Astrocyte of the cerebellum (primary cell): Measurements from ENCODE around the gene CEND1.

Experiments
- DNase-seq: peaks from one replicate; pipeline ENCODE4 v3.0.0-alpha.2; 2011; ENCODE audit warnings: low read depth
- H3K4me3 ChIP-seq: 2 replicates; pipeline ENCODE4 v1.5.1; 2011; ENCODE audit warnings: mild to moderate bottlenecking, low read depth, low read length, moderate library complexity
- in situ Hi-C: cut with HindIII; loops from 2 replicates; pipeline ENCODE4 v1.10.0; 2017; ENCODE audit warnings: low sequenced_read_pairs
- TF ChIP-seq, protein P1 (sequence below): IDR thresholded peaks from 2 replicates; pipeline ENCODE4 v1.5.1; 2012; ENCODE audit warnings: low read length, low read depth, moderate library complexity, mild to moderate bottlenecking; ENCODE audit errors: missing control alignments

CEND1 gene

DNA sequence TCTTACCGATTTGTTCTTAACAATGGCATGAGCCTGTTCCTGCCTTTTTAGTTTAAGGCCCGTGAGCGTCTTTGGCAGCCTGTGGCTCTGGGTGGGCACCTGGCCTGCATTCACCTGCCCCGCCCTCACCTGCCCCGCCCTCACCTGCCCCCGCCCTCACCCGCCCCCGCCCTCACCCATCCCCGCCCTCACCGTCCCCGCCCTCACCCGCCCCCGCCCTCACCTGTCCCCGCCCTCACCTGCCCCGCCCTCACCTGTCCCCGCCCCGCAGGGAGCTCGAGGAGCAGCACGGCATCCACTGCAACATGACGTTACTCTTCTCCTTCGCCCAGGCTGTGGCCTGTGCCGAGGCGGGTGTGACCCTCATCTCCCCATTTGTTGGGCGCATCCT, 26.8 kb downstream of the CEND1 start:
- TF ChIP-seq, protein P1, sequence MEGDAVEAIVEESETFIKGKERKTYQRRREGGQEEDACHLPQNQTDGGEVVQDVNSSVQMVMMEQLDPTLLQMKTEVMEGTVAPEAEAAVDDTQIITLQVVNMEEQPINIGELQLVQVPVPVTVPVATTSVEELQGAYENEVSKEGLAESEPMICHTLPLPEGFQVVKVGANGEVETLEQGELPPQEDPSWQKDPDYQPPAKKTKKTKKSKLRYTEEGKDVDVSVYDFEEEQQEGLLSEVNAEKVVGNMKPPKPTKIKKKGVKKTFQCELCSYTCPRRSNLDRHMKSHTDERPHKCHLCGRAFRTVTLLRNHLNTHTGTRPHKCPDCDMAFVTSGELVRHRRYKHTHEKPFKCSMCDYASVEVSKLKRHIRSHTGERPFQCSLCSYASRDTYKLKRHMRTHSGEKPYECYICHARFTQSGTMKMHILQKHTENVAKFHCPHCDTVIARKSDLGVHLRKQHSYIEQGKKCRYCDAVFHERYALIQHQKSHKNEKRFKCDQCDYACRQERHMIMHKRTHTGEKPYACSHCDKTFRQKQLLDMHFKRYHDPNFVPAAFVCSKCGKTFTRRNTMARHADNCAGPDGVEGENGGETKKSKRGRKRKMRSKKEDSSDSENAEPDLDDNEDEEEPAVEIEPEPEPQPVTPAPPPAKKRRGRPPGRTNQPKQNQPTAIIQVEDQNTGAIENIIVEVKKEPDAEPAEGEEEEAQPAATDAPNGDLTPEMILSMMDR, result no peak
- no peak overlapping the region for H3K4me3 ChIP-seq
- in situ Hi-C loops, result loop anchor here (25.0 kb wide), 1 partner anchor 101 kb away; no protein-coding TSS in a partner anchor
- DNase-seq, result no peak

DNA sequence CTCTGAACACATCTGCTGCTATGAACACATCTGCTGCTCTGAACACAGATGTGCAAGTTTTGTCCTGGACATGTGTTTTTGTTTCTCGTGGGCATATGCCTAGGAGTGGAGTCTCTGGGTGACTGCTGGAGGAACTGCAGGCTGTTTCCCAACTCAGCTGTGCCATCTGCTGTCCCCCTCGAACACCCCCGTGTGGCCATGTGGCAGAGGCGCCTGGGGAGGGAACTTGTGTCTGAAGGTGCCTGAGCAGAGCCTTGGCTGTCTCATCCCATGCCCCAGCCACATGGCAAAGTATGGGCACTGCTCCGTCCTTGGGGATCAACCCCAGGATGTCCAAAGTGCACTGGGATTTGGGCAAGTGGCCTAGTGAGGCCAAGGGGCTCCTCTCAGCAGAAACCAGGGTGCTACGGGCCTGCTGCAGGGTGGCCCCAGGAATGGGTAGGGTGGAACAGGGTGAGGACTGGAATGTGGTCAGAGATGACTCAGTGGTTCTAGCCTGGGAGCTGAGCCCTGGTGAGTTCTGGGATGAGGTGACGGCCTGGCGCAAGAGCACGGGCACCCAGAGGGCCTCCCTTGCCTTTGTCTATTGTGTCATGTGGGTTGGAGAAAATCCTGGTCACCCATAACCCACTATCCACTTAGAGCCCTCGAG, 27.3 kb downstream of the CEND1 start:
- in situ Hi-C loops, result loop anchor here (25.0 kb wide), 1 partner anchor 100 kb away; no protein-coding TSS in a partner anchor
- TF ChIP-seq, protein P1, result peak; percentile 30
- DNase-seq, result no peak
- H3K4me3 ChIP-seq, result no peak overlapping the region

DNA sequence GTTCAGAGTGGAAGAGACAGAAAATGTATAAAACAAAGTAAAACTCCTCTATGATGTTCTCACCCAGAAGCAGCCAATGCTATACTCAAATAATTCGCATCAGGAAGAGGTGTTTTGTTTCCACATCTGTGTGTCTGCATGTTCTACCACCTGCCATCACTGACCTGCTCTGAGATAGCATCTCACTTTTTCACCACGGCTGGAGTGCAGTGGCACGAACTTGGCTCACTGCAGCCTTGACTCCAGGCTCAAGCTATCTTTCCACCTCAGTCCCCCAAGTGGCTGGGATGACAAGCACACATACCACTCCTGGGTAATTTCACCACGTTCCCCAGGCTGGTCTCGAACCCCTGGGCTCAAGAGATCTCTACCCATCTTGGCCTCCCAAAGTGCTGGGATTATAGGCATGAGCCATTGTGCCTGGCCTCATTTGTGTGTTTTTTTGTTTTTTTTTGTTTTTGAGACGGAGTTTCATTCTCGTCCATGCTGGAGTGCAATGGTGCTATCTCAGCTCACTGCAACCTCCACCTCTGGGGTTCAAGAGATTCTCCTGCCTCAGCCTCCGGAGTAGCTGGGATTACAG, 28.3 kb downstream of the CEND1 start:
- TF ChIP-seq, protein P1, result no peak
- H3K4me3 ChIP-seq, result no peak overlapping the region
- in situ Hi-C loops, result loop anchor here (25.0 kb wide), 1 partner anchor 99 kb away; no protein-coding TSS in a partner anchor
- DNase-seq, result no peak

DNA sequence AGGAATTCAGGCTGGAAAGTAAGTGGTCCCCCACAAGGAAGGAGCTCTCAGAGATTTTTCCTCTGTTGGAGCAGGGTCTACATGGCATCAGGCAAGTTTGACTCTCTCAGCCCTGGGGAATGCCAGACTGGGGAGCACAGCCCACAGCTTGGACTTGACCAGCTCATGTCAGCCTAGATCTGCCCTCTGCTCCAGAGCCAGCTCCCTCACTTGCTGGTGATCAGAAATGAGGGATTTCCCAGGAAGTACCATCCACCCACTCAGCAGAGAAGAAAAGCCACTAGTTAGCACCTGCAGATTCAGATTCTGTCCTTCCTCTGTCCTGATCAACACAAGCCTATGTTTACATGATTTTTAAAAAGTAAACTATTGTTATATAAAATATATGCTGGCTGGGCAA, 29.7 kb downstream of the CEND1 start:
- no peak overlapping the region for H3K4me3 ChIP-seq
- TF ChIP-seq, protein P1, result no peak
- in situ Hi-C loops, result loop anchor here (25.0 kb wide), 1 partner anchor 98 kb away; no protein-coding TSS in a partner anchor
- no peak for DNase-seq

DNA sequence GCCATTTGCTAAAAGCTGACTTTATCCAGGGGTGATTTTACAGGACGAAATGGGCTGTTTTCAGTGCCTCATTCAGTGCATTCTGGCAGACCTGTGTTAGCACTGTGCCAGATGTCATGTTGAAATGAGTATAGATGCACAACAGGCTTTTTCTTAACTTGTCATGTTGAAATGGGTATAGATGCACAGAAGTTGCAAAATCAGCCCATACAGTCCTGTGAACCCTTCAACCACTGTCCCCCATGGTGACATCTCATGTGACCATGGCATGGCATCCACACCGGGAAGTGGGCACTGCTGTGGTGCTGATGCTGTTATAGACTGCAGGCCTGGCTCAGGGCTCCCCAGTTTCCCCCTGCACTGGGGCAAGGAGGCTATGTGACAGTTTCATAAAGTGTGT, 40.2 kb downstream of the CEND1 start:
- in situ Hi-C loops, result loop anchor here (25.0 kb wide), 1 partner anchor 87 kb away; no protein-coding TSS in a partner anchor
- no peak overlapping the region for H3K4me3 ChIP-seq
- TF ChIP-seq, protein P1, result no peak
- DNase-seq, result no peak

DNA sequence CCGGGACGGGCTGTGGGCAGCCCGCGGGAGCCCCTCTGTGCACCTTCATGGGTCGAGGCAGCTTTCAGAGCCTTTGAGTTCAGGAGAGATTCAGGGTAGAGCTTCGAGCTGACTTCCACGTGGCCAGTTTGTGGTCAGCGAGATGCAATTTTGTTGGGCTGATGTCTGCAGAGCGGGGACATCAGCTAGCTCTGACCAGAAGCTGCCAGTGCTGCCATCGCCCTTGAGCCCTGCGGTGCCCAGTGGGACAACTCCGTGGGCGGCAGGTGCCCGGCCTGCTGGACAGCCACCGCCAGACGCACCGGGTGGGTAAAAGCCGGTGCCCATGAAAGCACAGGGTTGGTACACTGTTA, 41.9 kb downstream of the CEND1 start:
- in situ Hi-C loops, result no loop called here
- DNase-seq, result no peak
- TF ChIP-seq, protein P1, result no peak
- peak overlapping the region; percentile 84 for H3K4me3 ChIP-seq
